Neuronal stem cell (in vitro differentiated cells): ENCODE results near the gene CYP26A1.
A peak's percentile ranks its signal among the peaks of the same experiment; 100 is the strongest.

ENCODE experiments used
- DNase-seq: peaks from one replicate; pipeline ENCODE4 v3.0.0-alpha.2; 2013; ENCODE audit warnings: low spot score
- H2AFZ ChIP-seq: one replicate; pipeline ENCODE4 v1.6.1; 2013; ENCODE audit warnings: mild to moderate bottlenecking, low read length, inconsistent platforms
- H2AK5ac ChIP-seq: 2 replicates; pipeline ENCODE4 v1.6.1; 2013; ENCODE audit warnings: low read depth, mild to moderate bottlenecking, inconsistent platforms, low read length, moderate library complexity, mixed read lengths
- H2BK120ac ChIP-seq: 2 replicates; pipeline ENCODE4 v1.6.1; 2013; ENCODE audit warnings: low read depth, mild to moderate bottlenecking, inconsistent platforms, low read length, moderate library complexity, mixed read lengths
- H2BK12ac ChIP-seq: one replicate; pipeline ENCODE4 v1.6.1; 2013; ENCODE audit warnings: low read length, inconsistent platforms
- H2BK15ac ChIP-seq: 2 replicates; pipeline ENCODE4 v1.6.1; 2013; ENCODE audit warnings: mild to moderate bottlenecking, low read length, inconsistent platforms, mixed read lengths
- H2BK5ac ChIP-seq: one replicate; pipeline ENCODE4 v1.6.1; 2013; ENCODE audit warnings: inconsistent platforms, mild to moderate bottlenecking, low read length, moderate library complexity
- H3K14ac ChIP-seq: one replicate; pipeline ENCODE4 v1.6.1; 2013; ENCODE audit warnings: low read length, inconsistent platforms
- H3K18ac ChIP-seq: 2 replicates; pipeline ENCODE4 v1.6.1; 2013; ENCODE audit warnings: low read length, inconsistent platforms
- H3K23ac ChIP-seq: 2 replicates; pipeline ENCODE4 v1.6.1; 2013; ENCODE audit warnings: low read depth, mild to moderate bottlenecking, mixed read lengths, low read length, inconsistent platforms; ENCODE audit not compliant: poor library complexity
- H3K27ac ChIP-seq: replicated peaks from 3 replicates; pipeline ENCODE4 v1.5.1; 2013; ENCODE audit warnings: low read length, inconsistent platforms
- H3K27me3 ChIP-seq, 3 experiments: 2 replicates each; pipeline ENCODE4 v1.6.1; 2013; ENCODE audit warnings: low read length in 3 of 3, mild to moderate bottlenecking in 2 of 3, inconsistent platforms in 1 of 3, low read depth in 1 of 3, mixed read lengths in 1 of 3, moderate library complexity in 1 of 3; ENCODE audit not compliant: control insufficient read depth in 3 of 3, insufficient read depth in 3 of 3
- H3K36me3 ChIP-seq, 2 donors: replicated peaks in 1 of 2; 2 replicates each; pipeline ENCODE4 v1.6.1; 2013; ENCODE audit warnings: low read length in 2 of 2; ENCODE audit not compliant: control insufficient read depth in 2 of 2, insufficient read depth in 2 of 2
- H3K4ac ChIP-seq: 2 replicates; pipeline ENCODE4 v1.6.1; 2013; ENCODE audit warnings: inconsistent platforms, mild to moderate bottlenecking, low read length, moderate library complexity
- H3K4me1 ChIP-seq, 2 donors: 1 replicate in 1 of 2; 2 replicates in 1 of 2; pipeline ENCODE4 v1.6.1; 2013; ENCODE audit warnings: low read length in 2 of 2, low read depth in 1 of 2; ENCODE audit not compliant: control insufficient read depth in 2 of 2, insufficient read depth in 1 of 2
- H3K4me2 ChIP-seq: one replicate; pipeline ENCODE4 v1.6.1; 2013; ENCODE audit warnings: mild to moderate bottlenecking, low read length, inconsistent platforms; ENCODE audit not compliant: insufficient read depth, poor library complexity, severe bottlenecking
- H3K4me3 ChIP-seq, 2 donors: 2 replicates each; pipeline ENCODE4 v1.5.1; 2013; ENCODE audit warnings: low read length in 2 of 2, mild to moderate bottlenecking in 2 of 2, inconsistent platforms in 1 of 2, moderate library complexity in 1 of 2
- H3K79me1 ChIP-seq: one replicate; pipeline ENCODE4 v1.6.1; 2013; ENCODE audit warnings: low read depth, mild to moderate bottlenecking, inconsistent platforms, low read length, moderate library complexity
- H3K9ac ChIP-seq: one replicate; pipeline ENCODE4 v1.6.1; 2013; ENCODE audit warnings: mild to moderate bottlenecking, low read depth, low read length, inconsistent platforms; ENCODE audit not compliant: poor library complexity
- H3K9me3 ChIP-seq, 2 donors: replicated peaks in 1 of 2; 2 replicates each; pipeline versions ENCODE3 to v1.6.1; 2013; ENCODE audit warnings: low read length in 2 of 2, mild to moderate bottlenecking in 2 of 2, inconsistent platforms in 1 of 2, low read depth in 1 of 2, mixed read lengths in 1 of 2, moderate library complexity in 1 of 2; ENCODE audit not compliant: control insufficient read depth in 2 of 2, insufficient read depth in 1 of 2
- H4K8ac ChIP-seq: one replicate; pipeline ENCODE4 v1.6.1; 2013; ENCODE audit warnings: low read depth, mild to moderate bottlenecking, inconsistent platforms, low read length, moderate library complexity
- H4K91ac ChIP-seq: one replicate; pipeline ENCODE4 v1.6.1; 2013; ENCODE audit warnings: low read length, low read depth, mild to moderate bottlenecking, inconsistent platforms; ENCODE audit not compliant: poor library complexity
- WGBS, 2 donors: extraction: QIAGEN DNeasy Blood & Tissue Kit; methylation state at CpG; one replicate each; pipeline ENCODE4 v1.1.7; 2013; ENCODE audit warnings: missing lambda C conversion rate in 2 of 2, mixed read lengths in 1 of 2; ENCODE audit not compliant: insufficient read length in 2 of 2, insufficient replicate concordance in 1 of 2; ENCODE audit errors: extremely low coverage in 2 of 2; 5-methylcytosine and 5-hydroxymethylcytosine counted together

CYP26A1 gene

DNA sequence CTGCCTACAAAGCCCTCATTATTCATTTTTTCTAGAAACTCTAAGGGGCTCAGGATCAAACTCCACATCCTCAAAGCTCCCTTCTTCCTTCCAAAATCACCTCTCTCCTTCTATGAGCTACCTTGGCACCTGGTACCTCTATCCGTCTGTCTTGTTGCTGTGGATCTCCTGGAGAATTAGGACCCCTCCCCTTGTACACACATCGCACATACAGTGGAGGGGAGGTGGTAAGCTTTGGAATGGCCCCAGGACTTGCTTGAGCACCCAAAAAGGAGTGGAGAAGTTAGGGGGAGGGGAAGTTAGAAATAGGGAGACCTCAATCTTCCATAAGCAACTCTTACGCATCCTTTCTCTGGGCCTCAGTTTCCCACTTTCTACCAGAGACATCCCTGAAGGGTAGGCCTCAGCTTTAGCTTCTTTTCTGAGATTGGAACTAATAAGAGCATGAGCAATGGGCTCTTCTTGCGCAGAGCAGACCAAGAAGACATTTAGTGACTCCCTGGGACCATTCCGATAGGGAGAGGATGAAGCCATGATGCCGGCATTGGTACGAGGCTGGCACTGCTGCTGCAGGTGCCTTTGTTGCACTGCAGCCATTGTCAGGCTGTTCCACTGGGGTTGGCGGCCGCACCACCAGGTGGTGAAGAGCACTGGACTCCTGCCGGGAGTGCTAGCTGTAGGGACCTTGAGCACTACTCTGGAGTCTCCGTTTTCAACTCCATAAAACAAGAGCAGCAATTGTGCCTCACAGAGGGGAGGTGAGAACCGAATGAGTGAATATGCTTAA is 8.6 kb upstream of the CYP26A1 start:
- Histone ChIP-seq H3K79me1 (no peaks in the 10 kb centered on the region), H2BK15ac (no peak overlapping the region), H3K27me3 (peaks cover 22 to 100% (median 79%) of the 10 kb centered on the region in 3 experiments), H4K91ac (no peak overlapping the region), H2BK5ac (no peak overlapping the region), H2BK12ac (no peak overlapping the region), H3K18ac (no peak overlapping the region), H3K36me3 (peaks cover 0 to 13% of the 10 kb centered on the region in 2 donors), H2BK120ac (no peak overlapping the region), H2AK5ac (no peak overlapping the region), H3K23ac (no peak overlapping the region), H3K4me3 (peak overlapping the region in 1 of 2 donors; percentile 8), H3K9ac (no peak overlapping the region), H3K27ac (no peak overlapping the region), H3K4me1 (peaks cover 0 to 8% of the 10 kb centered on the region in 2 donors), H3K4ac (no peak overlapping the region), H3K9me3 (peaks cover 5 to 9% of the 10 kb centered on the region in 2 donors), H3K14ac (no peak overlapping the region), H4K8ac (no peak overlapping the region), H2AFZ (no peak overlapping the region), H3K4me2 (no peak overlapping the region)
- no peak for DNase-seq
- no CpG with 5 or more reads among the region's 12 CpGs for WGBS, 2 donors

DNA sequence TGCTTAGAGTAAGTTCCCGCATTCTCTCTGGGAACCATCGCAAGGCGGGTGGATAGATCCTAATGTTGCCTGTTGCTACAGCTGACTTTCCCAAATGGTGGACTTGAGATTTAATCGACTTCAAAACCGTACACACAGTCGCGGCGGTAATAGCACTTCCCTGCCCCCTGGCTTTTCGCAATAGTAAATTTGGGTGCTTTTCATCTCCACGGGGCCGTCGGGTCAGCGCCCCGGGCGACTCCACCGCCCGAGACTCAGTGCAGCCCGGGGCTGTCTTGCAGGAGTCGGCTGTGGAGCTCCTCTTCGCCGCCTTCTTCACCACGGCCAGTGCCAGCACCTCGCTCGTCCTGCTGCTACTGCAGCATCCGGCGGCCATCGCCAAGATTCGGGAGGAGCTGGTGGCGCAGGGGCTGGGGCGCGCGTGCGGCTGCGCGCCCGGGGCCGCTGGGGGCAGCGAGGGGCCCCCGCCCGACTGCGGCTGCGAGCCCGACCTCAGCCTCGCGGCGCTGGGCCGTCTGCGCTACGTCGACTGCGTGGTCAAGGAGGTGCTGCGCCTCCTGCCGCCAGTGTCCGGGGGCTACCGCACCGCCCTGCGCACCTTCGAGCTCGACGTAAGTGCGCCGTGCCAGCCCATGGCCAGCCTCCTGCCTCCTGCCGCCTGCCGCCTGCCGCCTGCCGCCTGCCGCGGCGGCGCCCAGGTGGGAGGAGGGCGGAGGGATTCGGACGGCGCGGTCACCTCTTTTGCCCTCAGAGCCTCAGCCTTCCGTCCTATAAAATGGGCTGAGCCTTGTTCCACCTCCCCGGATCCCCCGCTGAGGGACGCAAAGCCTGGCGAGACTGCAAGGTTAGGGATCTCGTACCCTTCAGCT is 7.8 kb upstream of the CYP26A1 start:
- Histone ChIP-seq H3K4me3 (peak overlapping the region in 1 of 2 donors; percentile 64), H2AK5ac (no peak overlapping the region)

DNA sequence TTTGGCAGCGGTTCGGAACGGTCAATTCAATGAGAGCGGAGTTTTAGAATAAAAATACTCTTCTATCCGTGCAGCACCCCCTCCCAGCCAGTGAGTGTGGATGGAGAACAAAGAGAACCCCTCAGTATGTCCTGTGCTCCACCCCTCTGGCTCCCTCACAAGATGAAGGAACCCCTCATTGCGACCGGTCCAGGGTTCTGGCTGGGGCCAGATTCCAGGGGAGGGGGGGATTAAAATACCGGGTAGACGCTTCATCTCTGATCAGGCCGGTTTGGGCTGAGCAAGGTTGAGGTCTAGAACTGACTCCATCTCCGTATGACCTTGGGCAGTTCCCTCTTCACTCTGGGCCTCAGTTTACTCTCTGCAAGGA is 7.2 kb upstream of the CYP26A1 start:
- no CpG with 5 or more reads among the region's 11 CpGs for WGBS, 2 donors
- Histone ChIP-seq H3K27ac (no peak overlapping the region), H3K14ac (no peak overlapping the region)

More for the DNA sequence above, 7.8 kb upstream of the CYP26A1 start:
- Histone ChIP-seq H3K23ac (no peak overlapping the region), H3K36me3 (peaks cover 0 to 10% of the 10 kb centered on the region in 2 donors), H2BK120ac (no peak overlapping the region), H3K9ac (no peak overlapping the region), H3K14ac (no peak overlapping the region), H2BK5ac (no peak overlapping the region), H2BK15ac (no peak overlapping the region), H3K79me1 (no peaks in the 10 kb centered on the region), H2BK12ac (no peak overlapping the region), H3K27me3 (peaks cover 31 to 100% (median 82%) of the 10 kb centered on the region in 3 experiments), H3K9me3 (peaks cover 7 to 9% of the 10 kb centered on the region in 2 donors), H3K4me2 (peak overlapping the region; percentile 32), H3K18ac (peak overlapping the region; percentile 32), H2AFZ (no peak overlapping the region), H3K27ac (no peak overlapping the region), H4K91ac (no peak overlapping the region), H3K4me1 (peaks cover under 1 to 7% of the 10 kb centered on the region in 2 donors), H4K8ac (peak overlapping the region; percentile 54), H3K4ac (no peak overlapping the region)
- DNase-seq: no peak
- WGBS, 2 donors: no CpG with 5 or more reads among the region's 81 CpGs

More for the DNA sequence above, 7.2 kb upstream of the CYP26A1 start:
- Histone ChIP-seq H3K9ac (no peak overlapping the region), H3K4me3 (peak overlapping the region in 1 of 2 donors; percentile 37), H3K4ac (no peak overlapping the region), H3K18ac (no peak overlapping the region), H3K9me3 (peaks cover 6 to 8% of the 10 kb centered on the region in 2 donors), H2BK12ac (no peak overlapping the region), H3K4me2 (no peak overlapping the region), H3K23ac (no peak overlapping the region), H4K8ac (no peak overlapping the region), H2BK15ac (no peak overlapping the region), H4K91ac (no peak overlapping the region), H2BK5ac (no peak overlapping the region), H3K79me1 (no peaks in the 10 kb centered on the region), H3K27me3 (peaks cover 35 to 99% (median 79%) of the 10 kb centered on the region in 3 experiments), H2AFZ (no peak overlapping the region), H3K36me3 (peaks cover 0 to 5% of the 10 kb centered on the region in 2 donors), H2BK120ac (no peak overlapping the region), H2AK5ac (peak overlapping the region; percentile 1), H3K4me1 (peaks cover 6 to 7% of the 10 kb centered on the region in 2 donors)
- no peak for DNase-seq
